Esophagus squamous epithelium (tissue), 5 donors: ENCODE results near the gene METTL23. TPM values are rescaled to one million over a fixed set of nuclear protein-coding genes. Genes with fewer than 3 reads are reported as not detected.

Experiments used
- DNase-seq: peaks from one replicate; lab custom pipeline; 2025; lab: John Stamatoyannopoulos, UW
- H3K27ac ChIP-seq, 4 donors: fragments of 200-600 bp; sonication (generic); one replicate each; pipeline ENCODE4 v1.5.1; 2016 to 2019; ENCODE audit warnings: mild to moderate bottlenecking in 1 of 4
- H3K27me3 ChIP-seq, 4 donors: fragments of 200-600 bp; sonication (generic); 1 replicate in 3 of 4; 2 replicates in 1 of 4; pipeline versions ENCODE4 v1.5.1 to v1.6.0; 2017 to 2021; ENCODE audit warnings: antibody characterized with exemption in 1 of 4
- H3K36me3 ChIP-seq, 3 donors: fragments of 200-600 bp; sonication (generic); one replicate each; pipeline ENCODE4 v1.5.1; 2016 to 2019
- H3K4me1 ChIP-seq, 3 donors: fragments of 200-600 bp; sonication (generic); one replicate each; pipeline ENCODE4 v1.5.1; 2017 to 2019
- H3K4me3 ChIP-seq, 4 donors: fragments of 200-600 bp; sonication (generic); 1 replicate in 3 of 4; 2 replicates in 1 of 4; pipeline ENCODE4 v1.5.1; 2016 to 2019; ENCODE audit warnings: mild to moderate bottlenecking in 2 of 4, moderate library complexity in 1 of 4
- H3K9me3 ChIP-seq, 3 donors: fragments of 200-600 bp; sonication (generic); one replicate each; pipeline ENCODE4 v1.5.1; 2016 to 2019
- CTCF ChIP-seq, 6 experiments: fragments of 450-650 bp in 4 of 6; fragments of 200-600 bp in 2 of 6; sonication (generic) in 2 of 6; IDR thresholded peaks; one replicate each; pipeline ENCODE4 v1.5.1; 2016 to 2019; ENCODE audit warnings: antibody characterized with exemption in 6 of 6, mild to moderate bottlenecking in 4 of 6, moderate library complexity in 4 of 6
- POLR2A ChIP-seq, 4 donors: fragments of 450-650 bp; IDR thresholded peaks; one replicate each; pipeline ENCODE4 v1.6.1; 2017; ENCODE audit warnings: antibody characterized with exemption in 4 of 4, mild to moderate bottlenecking in 4 of 4, moderate library complexity in 3 of 4
- WGBS, 2 donors: methylation state at CpG; one replicate each; pipeline ENCODE4 v1.1.5; 2018; 5-methylcytosine and 5-hydroxymethylcytosine counted together
- intact Hi-C: fragments of 100-400 bp; cut with DNase I; formaldehyde crosslinking; loops from one replicate; pipeline ENCODE4 v1.15.0; 2022
- total RNA-seq, 4 donors: library from RNA; depleted of rRNA; stranded (reverse); fragments of >200 nt; gene quantifications; one replicate each; pipeline ENCODE4 v1.1.0, GENCODE V29; 2016
- donor health status: DM: yes; HTN: yes; CAD: no.

METTL23 gene
- total RNA-seq, 4 donors from 2014 or later, result 14.6 to 33.0 (median 24.7) TPM

- DNase-seq, result no peak
- Histone ChIP-seq H3K27me3 (no peaks in the 10 kb centered on the region), H3K4me1 (peaks cover 7 to 45% (median 23%) of the 10 kb centered on the region in 3 donors), H3K4me3 (no peak overlapping the region), H3K9me3 (no peaks in the 10 kb centered on the region), H3K27ac (peak overlapping the region; percentile 6 to 57 (median 46)), H3K36me3 (peaks cover 24 to 75% (median 41%) of the 10 kb centered on the region in 3 donors)
- no peak for TF ChIP-seq CTCF (IDR thresholded peaks at IDR 0.05)
- no peak for TF ChIP-seq POLR2A (IDR thresholded peaks at IDR 0.05)
- intact Hi-C loops, result no loop called here
- 71 to 92% methylated on average over 2 of the region's 2 CpGs for WGBS, 2 donors
Measured at GRCh38 chr17:76715496-76715830, 11.2 kb upstream of the METTL23 start.

- H3K4me1 ChIP-seq, result peaks cover 4 to 46% (median 20%) of the 10 kb centered on the region in 3 donors
- H3K4me3 ChIP-seq, result no peak overlapping the region
- intact Hi-C loops, result no loop called here
- 58 to 78% methylated on average over 11 of the region's 13 CpGs for WGBS, 2 donors
- peak overlapping the region in 3 of 4 donors; percentile 60 to 64 (median 64) for H3K27ac ChIP-seq
- no peaks in the 10 kb centered on the region for H3K27me3 ChIP-seq
- TF ChIP-seq CTCF (IDR thresholded peaks at IDR 0.05) (no peak), POLR2A (IDR thresholded peaks at IDR 0.05) (no peak)
- peaks cover 29 to 83% (median 48%) of the 10 kb centered on the region in 3 donors for H3K36me3 ChIP-seq
- DNase-seq, result no peak
- no peaks in the 10 kb centered on the region for H3K9me3 ChIP-seq
Measured at GRCh38 chr17:76716146-76716838, 10.3 kb upstream of the METTL23 start.

- TF ChIP-seq POLR2A (IDR thresholded peaks at IDR 0.05) (no peak), CTCF (IDR thresholded peaks at IDR 0.05) (no peak)
- H3K36me3 ChIP-seq, result peaks cover 32 to 88% (median 53%) of the 10 kb centered on the region in 3 donors
- H3K27ac ChIP-seq, result peak overlapping the region in 3 of 4 donors; percentile 60 to 64 (median 64)
- H3K4me3 ChIP-seq, result no peak overlapping the region
- H3K4me1 ChIP-seq, result peaks cover 0 to 46% (median 14%) of the 10 kb centered on the region in 3 donors
- intact Hi-C loops, result no loop called here
- H3K27me3 ChIP-seq, result no peaks in the 10 kb centered on the region
- no peaks in the 10 kb centered on the region for H3K9me3 ChIP-seq
- 66 to 73% methylated on average over 6 of the region's 6 CpGs for WGBS, 2 donors
- no peak for DNase-seq
Measured at GRCh38 chr17:76716839-76717215, 9.8 kb upstream of the METTL23 start.

- H3K36me3 ChIP-seq, result peaks cover 38 to 95% (median 63%) of the 10 kb centered on the region in 3 donors
- H3K4me3 ChIP-seq, result no peak overlapping the region
- 89 to 90% methylated on average over 10 to 15 of the region's 16 CpGs for WGBS, 2 donors
- no peak for DNase-seq
- TF ChIP-seq POLR2A (IDR thresholded peaks at IDR 0.05), result no peak
- no peak for TF ChIP-seq CTCF (IDR thresholded peaks at IDR 0.05)
- peaks cover 0 to 56% (median 11%) of the 10 kb centered on the region in 3 donors for H3K4me1 ChIP-seq
- intact Hi-C loops, result no loop called here
- H3K27me3 ChIP-seq, result no peaks in the 10 kb centered on the region
- no peak overlapping the region for H3K27ac ChIP-seq
- H3K9me3 ChIP-seq, result no peaks in the 10 kb centered on the region
Measured at GRCh38 chr17:76718516-76718915, 8.1 kb upstream of the METTL23 start.

- intact Hi-C loops, result no loop called here
- H3K36me3 ChIP-seq, result peaks cover 38 to 99% (median 68%) of the 10 kb centered on the region in 3 donors
- no peaks in the 10 kb centered on the region for H3K27me3 ChIP-seq
- no peak overlapping the region for H3K27ac ChIP-seq
- peaks cover 14 to 64% (median 19%) of the 10 kb centered on the region in 3 donors for H3K4me1 ChIP-seq
- DNase-seq, result no peak
- H3K9me3 ChIP-seq, result no peaks in the 10 kb centered on the region
- WGBS, 2 donors, result 89 to 94% methylated on average over 8 to 9 of the region's 9 CpGs
- H3K4me3 ChIP-seq, result no peak overlapping the region
- TF ChIP-seq CTCF (IDR thresholded peaks at IDR 0.05) (no peak), POLR2A (IDR thresholded peaks at IDR 0.05) (no peak)
Measured at GRCh38 chr17:76720211-76720610, 6.4 kb upstream of the METTL23 start.
